Islet of Langerhans (tissue), 1 donor: ENCODE results near the gene ACOT13.
"Not testable (repeated sequence)": the region's sequence is repeated elsewhere in the genome, so short reads cannot be mapped to it uniquely, and the experiment has no call there.

ENCODE experiments used
- FAIRE-seq: peaks from one replicate; lab custom pipeline; 2011; peaks lifted over from hg19 to GRCh38; lab: Jason Lieb, UNC

The ACOT13 gene

DNA sequence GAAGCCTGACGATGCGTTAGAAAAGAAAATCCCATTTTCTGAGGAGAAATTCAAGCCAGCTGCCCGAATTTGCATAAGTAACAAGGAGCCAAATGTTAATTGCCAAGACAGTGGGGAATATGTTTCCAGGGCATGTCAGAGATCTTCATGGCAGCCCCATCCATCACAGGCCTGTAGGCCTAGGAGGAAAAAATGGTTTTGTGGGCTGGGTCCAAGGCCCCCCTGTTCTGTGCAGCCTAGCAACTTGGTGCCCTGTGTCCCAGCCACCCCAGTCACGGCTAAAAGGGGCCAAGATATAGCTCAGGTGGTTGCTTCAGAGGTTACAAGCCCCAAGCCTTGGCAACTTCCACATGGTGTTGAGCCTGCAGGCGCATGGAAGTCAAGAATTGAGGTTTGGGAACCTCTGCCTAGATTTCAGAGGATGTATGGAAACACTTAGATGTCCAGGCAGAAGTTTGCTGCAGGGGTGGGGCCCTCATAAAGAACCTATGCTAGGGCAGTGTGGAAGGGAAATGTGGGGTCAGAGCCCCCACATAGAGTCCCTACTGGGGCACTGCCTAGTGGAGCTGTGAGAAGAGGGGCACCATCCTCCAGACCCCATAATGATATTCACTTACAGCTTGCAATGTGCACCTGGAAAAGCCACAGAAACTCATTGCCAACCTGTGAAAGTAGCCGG lies 64.7 kb downstream of the ACOT13 start:
- not testable (repeated sequence) for FAIRE-seq

DNA sequence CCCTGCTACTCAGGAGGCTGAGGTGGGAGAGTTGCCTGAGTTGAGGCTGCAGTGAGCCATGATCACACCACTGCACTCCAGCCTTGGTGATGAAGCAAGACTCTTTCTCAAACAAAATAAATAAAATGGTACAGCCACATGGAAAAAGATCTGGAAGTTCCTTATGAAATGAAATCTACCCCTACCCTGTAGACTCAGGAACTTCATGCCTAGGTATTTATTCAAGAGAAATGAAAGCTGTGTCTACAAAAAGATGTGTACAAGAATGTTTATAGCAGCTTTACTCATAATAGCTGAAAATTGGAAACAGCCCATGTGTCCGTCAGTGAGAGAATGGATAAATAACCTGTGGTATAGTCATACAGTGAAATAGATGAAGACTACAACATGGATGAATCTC lies 67.3 kb downstream of the ACOT13 start:
- FAIRE-seq, result no peak

- FAIRE-seq, result not testable (repeated sequence)
These were observed 67.8 kb downstream of the ACOT13 start for GRCh38 chr6:24734710-24735109.

DNA sequence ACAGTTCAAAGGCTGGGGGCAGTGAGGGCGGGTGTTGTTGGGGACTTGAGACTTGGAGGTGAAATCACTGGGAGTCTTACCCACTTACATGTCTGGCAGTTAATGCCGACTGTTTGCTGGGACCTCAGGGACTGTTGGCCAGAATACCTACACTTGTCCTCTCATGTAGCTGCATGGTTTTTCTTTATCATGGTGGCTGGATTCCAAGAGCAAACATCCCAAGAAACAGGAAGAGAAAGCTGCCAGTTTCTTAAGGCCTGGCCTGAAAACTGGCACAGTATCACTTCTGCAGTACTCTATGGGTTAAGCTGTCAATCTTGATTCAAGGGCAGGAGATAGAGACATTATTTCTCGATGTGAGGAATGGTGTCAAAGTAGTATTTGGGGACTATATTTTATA lies 71.9 kb downstream of the ACOT13 start:
- no peak for FAIRE-seq

DNA sequence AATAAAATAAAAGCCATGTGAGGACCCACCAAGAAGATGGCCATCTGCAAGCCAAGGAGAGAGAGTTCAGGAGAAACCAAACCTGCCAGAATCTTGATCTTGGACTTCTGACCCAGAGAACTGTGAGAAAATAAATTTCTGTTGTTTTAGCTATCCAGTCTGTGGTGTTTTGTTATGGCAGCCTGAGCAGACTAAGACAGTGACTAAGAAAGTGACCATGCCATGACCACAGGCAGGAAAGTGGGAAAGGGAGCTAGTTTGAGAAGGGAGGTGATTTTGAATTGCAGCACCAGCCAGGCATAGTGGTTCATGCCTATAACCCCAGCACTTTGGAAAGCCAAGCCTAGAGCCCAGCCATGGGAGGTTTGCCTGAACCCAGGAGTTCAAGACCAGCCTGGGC lies 74.0 kb downstream of the ACOT13 start:
- FAIRE-seq, result no peak

DNA sequence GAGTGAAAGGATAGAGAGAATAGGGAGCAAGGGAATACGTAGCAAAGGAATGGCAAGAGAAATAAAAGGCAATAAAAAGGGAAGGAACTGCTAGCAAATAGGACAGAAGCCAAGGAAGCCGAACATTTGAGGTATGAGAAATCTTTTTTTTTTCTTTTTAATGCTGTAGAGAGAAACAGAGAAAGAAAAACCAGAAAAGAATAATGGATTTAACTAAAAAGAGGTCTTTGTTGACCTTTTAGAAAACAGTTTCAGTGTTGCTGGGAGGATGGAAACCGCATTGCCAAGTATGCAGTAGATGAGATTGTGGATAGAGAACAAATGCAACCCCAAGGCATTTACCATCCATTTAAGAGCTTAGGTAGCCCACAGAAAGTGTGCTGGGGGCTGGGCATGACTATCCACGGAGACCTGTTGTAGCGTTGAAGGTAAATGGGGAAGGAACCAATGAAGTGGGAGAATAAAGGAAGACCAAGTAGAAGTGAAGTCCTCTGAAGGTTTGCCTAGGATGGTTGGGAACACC lies 75.4 kb downstream of the ACOT13 start:
- no peak for FAIRE-seq

GRCh38 chr6:24743265-24743943 lies 76.5 kb downstream of the ACOT13 start:
- FAIRE-seq, result no peak

- FAIRE-seq, result no peak
These were observed 77.1 kb downstream of the ACOT13 start for GRCh38 chr6:24743944-24744335.

DNA sequence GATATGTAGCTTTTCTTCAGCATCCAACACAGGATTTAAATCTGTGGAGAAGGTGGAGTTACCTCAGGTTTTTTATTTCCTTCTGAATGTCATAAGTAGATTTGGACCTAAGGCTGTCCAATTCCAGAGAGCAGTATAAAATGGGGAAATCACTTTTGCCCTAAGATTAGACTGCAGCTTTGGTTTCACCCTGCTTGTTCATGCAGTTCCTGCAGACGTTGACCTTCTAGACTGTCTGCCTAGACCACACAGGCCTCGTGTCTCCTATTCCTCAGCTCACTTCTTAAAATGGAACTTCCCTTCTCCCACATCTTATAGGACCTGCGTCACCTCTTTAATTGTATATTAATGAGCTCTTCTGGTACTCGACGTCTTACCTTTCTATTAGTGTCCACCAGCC lies 78.0 kb downstream of the ACOT13 start:
- FAIRE-seq, result no peak

DNA sequence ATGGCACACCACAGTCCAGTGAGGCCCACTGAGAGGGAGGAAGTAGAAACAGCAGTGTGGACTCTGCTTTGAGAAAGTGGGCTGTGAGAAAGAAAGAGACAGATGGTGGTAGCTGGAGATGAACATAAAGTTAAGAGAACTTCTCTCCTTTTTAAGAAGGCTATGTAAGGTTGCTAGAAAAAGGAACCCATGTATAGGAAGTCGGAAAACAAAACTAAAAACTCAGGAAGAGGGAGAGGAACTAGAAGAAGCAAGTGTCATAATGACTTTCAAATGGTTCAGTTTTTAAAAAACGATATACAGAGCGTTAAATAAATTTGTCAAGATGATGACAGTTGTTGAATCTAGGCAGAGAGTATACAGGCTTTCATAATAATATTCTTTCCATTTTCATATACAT lies 82.4 kb downstream of the ACOT13 start:
- FAIRE-seq, result no peak

DNA sequence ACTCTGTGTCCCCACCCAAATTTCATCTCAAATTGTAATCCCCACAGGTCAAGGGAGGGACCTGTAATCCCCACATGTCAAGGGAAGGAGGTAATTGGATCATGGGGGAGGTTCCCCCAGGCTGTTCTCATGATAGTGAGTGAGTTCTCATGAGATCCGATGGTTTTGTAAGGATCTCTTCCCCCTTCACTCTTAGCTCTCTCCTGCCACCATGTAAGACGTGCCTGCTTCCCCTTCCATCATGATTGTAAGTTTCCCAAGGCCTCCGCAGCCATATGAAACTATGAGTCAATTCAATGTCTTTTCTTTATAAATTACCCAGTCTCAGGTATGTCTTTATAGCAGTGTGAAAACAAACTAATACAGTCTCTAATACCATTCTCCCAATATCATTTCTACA lies 84.0 kb downstream of the ACOT13 start:
- not testable (repeated sequence) for FAIRE-seq

GRCh38 chr6:24752503-24752902 lies 85.6 kb downstream of the ACOT13 start:
- no peak for FAIRE-seq

DNA sequence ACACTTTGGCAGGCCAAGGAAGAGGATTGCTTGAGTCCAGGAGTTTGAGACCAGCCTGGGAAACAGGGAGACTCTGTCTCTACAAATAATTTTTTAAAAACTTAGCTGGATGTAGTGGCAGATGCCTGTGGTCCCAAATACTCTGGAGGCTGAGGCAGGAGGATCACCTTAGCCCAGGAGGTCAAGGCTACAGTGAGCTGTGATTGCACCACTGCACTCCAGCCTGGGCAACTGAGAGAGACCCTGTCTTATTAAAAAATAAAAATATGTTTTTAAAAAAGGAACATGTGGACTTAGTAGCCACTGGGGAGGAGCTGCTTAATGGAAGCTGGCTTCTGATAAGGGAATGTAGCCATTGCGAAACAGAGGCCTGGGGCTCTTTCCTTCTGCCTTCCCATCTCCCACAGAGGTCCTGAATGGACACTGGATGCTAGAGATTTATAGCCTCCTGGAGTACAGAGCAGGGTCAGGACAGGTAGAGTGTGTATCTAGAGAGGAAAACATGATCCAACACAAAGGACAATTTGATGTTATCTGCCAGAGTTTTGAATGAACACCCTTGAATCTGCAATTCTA lies 86.1 kb downstream of the ACOT13 start:
- FAIRE-seq, result no peak

- FAIRE-seq, result no peak
These were observed 86.7 kb downstream of the ACOT13 start for GRCh38 chr6:24753545-24753944.

- FAIRE-seq, result not testable (repeated sequence)
These were observed 87.5 kb downstream of the ACOT13 start for GRCh38 chr6:24754378-24754777.
